ENCODE results near the gene IQGAP2.
A peak's percentile ranks its signal among the peaks of the same experiment; 100 is the strongest.

IQGAP2 gene

DNA sequence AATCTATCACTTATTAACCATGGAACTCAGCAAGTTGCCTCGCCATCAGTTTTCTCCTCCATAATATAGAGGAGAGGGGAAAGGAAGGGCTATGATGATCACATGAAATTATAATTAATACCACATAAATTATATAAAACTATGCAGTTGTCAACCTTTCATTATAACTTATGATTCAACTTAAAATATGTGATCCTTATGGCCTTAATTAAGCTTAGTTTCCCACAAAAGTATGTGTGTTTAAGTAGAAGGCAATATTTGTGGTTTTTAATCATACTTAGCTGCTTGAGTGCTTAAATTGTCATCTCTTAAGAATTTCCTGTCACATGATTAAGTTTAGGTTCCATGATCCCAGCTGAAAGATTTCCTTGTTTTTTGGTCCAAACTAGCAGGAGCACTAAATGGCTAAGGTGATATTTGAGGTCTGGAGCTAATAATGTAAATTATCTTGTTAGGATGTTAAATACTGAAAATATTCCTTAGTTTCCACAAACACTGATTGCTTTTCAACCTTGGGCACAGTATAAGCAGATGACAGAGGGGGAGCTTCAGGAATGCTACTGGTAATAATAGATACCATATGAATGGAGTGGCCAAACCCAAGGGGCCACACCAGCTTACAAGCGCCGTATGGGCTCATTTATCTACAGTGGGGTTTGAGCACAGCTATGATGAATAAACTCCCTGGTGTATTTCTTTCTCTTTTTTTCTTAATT lies 286.4 kb downstream of the IQGAP2 start:
- peak; percentile 93 for DNase-seq (ENCODE audit: low read depth)

DNA sequence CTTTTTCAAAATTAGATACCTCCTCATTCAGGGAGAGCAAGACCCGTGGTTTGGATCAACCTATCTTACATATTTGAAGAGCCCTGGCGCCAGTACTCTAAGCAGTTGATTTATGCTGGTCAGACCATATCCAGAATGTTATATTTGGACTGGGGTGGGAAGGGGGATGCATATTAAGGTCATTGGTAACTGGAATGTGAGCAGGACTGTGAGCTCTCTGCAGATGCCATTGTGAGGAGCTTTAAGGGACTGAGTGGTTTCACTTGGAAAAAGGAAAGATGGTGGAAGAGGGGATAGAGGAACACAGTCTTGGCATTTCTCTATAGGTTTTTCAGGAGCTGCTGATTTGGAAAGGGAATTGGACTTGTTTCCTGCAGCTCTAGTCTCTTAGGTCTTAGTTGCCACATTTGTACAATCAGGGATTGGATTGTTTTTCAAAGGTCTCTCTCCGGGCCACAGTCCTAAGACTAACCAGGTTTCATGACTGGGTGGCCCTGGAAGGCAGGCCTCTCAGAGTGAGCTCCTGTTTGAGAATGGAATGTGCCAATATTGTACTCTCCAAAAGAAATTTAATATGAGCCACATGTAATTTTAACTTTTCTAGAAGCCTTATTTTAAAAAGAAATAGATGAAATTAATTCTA lies 287.1 kb downstream of the IQGAP2 start:
- peak; percentile 32 for DNase-seq (ENCODE audit: low read depth)

DNA sequence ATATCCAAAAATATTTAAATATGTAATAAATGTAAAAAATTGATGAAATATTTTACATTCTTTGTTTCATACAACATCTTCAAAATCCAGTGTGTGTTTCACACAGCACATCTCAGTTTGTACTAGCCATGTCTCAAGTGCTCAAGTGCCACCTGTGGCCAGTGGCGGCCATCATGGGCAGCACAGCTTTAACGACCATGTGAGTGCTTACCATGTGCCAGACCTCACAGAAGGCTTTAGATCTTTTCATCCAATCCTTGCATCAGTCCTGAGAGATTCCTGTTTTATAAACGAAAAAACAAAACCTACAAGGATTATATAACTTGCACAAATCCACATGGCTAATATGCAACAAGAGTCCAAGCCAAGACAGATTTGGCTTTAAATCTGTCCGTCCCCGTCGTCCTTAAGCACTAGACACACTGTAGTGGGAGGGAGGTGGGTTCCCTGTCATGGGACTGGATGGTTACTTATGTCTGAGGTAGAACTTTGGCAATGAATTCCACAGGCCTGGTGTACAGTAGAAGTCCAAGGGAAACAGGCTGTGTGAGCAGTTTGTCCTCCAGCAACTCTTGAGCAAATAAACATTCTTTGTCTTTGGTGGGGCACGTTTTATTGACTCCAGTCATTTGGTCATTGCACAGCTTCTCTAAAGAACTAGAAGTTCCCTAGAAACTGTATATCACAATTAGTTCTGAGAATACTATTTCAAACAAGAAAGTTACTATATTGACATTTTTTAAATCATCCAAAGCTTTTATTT lies 287.8 kb downstream of the IQGAP2 start:
- DNase-seq (ENCODE audit: low read depth), result no peak

GRCh38 chr5:76691467-76692273 lies 288.6 kb downstream of the IQGAP2 start:
- no peak for DNase-seq (ENCODE audit: low read depth)

DNA sequence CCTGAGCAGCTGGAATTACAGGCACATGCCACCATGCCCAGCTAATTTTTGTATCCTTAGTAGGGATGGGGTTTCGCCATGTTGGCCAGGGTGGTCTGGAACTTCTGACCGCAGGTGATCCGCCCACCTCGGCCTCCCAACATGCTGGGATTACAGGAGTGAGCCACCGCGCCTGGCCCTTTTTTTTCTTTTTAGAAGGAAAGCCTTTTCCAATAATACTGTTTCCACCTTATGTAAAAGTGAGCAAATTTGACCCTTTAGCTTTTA lies 289.1 kb downstream of the IQGAP2 start:
- no peak for DNase-seq (ENCODE audit: low read depth)

DNA sequence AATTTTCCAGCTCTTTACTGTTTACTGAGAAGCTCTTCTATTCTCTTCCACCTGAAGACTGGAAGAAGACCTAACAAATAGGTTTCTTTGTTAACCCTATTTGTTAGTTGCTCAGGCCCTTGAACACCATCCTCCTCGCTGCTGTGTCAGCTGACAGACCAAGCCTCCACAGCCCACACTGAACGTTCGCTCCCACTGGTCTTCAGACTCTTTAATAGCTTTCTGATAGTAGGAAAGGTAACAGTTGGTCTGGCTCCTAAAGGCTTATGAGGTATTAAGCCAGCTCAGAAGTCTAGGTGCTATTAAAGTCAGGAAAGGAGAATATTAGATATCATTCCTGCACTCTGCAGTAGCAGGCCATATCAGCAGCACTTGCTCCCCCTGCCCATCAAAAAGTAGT lies 289.6 kb downstream of the IQGAP2 start:
- DNase-seq (ENCODE audit: low read depth), result no peak

GRCh38 chr5:76693141-76693540 lies 290.1 kb downstream of the IQGAP2 start:
- no peak for DNase-seq (ENCODE audit: low read depth)

DNA sequence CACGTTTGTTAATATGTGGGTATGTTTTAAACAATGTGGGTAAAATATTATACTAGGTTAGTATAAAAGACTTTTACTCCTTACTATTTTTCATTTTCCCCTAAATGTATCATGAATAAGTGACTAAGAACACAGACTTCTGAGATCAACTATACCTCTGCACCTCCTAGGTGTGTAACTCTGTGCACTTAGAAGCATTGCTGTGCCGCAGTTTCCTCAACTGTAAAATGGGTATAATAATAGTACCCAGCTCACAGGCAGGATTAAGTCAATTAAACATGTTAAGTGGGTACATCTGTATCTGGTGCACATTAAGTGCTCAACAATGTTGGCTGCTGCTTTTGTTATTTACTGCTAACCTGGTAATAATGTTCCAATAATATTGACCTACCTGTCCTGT lies 291.2 kb downstream of the IQGAP2 start:
- DNase-seq (ENCODE audit: low read depth), result no peak

DNA sequence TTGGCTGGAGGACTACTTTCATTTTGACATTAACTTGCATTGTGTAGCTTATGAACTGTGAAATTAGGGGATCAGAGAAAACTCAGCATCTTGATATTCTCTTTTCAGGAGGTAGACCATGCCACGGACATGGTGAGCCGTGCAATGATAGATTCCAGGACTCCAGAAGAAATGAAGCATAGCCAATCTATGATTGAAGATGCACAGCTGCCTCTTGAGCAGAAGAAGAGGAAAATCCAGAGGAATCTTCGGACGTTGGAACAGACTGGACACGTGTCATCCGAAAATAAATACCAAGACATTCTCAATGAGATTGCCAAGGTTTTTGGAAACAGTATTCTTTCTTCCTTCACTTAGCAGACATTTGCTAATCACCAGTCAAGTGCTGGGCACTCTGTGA lies 292.3 kb downstream of the IQGAP2 start:
- DNase-seq (ENCODE audit: low read depth), result no peak

- no peak for DNase-seq (ENCODE audit: low read depth)
Measured at GRCh38 chr5:76696251-76696650, 293.2 kb downstream of the IQGAP2 start.

- DNase-seq (ENCODE audit: low read depth), result no peak
Measured at GRCh38 chr5:76697670-76698069, 294.6 kb downstream of the IQGAP2 start.

DNA sequence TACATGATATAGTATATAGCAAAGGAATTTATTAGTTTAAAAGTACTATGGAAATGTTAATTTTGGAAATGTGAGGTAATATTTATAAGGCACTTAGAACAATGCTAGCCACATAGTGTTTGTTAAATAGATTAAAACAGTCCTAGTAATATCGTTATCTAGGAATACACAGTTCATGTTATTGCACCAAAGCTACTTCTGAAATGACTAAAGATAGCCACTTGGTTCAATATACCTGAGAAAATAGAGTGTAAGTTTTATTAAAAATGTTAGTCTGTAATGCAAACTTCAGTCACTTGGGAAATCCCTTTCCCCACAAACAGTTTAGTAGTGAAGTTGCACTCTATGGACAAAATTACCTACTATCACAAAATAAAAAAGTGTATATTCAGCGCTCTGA lies 297.5 kb downstream of the IQGAP2 start:
- DNase-seq (ENCODE audit: low read depth), result no peak

GRCh38 chr5:76701298-76701697 lies 298.2 kb downstream of the IQGAP2 start:
- peak; percentile 70 for DNase-seq (ENCODE audit: low read depth)

DNA sequence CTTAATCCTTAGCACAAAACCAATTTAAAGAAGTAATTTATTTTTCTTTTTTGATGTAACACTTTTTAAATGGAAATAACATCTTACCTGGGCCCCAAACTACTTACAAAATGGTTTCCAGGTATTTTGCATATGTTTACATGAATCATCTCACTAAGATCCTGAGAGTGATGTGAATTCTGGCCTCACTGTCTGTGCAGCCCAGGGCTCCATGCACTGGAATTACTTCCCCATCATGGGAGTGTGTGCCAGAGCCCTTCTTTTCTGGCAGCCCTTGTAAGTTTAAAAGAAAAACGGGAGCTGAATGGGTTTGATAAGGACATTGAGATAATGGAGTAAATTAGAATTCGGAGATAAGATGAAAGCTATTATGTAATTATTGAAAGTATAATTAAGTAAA lies 300.6 kb downstream of the IQGAP2 start:
- no peak for DNase-seq (ENCODE audit: low read depth)

DNA sequence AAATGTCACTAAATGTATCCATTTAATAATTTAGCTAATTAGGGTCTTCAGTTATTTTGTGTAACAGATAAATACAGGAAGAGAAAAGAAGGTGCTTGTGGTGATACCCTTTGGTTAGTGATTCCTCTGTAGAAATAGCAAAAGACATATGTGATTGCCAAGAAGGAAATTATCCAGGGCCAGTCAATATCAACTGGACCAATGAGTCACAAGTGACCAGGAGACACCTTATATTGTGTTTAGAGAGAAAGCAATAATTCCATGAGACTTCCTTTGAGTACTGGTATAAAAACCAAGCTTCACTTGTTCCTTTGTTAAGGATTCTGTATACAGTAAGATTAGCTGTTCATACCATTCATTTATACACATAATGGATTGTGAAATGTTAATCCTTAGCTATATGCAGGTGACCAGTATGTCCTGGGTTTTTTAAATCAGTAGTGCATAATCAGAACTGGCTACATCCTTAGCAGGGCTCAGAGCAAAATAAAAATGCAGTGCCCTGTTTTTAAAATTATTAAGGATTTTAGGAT lies 301.1 kb downstream of the IQGAP2 start:
- no peak for DNase-seq (ENCODE audit: low read depth)

DNA sequence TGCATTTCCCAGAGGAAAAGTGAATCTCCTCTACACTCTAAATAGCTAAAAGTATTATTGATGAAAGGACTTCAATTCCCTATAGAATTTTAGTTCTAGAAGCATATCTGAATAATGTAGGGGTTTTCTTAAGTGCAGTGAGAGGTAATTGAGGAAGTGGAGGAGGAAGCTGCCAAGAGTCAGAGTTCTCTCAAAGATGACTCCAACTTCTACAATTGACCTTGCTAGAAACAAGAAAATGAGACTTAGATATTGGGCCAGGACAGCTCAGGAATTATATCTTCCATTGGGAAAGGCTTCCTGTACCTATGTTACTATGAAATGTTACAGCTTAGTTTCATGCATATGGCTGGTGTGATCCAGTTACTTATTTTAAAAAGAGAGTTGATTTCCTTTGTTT lies 302.5 kb downstream of the IQGAP2 start:
- no peak for DNase-seq (ENCODE audit: low read depth)

GRCh38 chr5:76709762-76710161 lies 306.7 kb downstream of the IQGAP2 start:
- no peak for DNase-seq (ENCODE audit: low read depth)

DNA sequence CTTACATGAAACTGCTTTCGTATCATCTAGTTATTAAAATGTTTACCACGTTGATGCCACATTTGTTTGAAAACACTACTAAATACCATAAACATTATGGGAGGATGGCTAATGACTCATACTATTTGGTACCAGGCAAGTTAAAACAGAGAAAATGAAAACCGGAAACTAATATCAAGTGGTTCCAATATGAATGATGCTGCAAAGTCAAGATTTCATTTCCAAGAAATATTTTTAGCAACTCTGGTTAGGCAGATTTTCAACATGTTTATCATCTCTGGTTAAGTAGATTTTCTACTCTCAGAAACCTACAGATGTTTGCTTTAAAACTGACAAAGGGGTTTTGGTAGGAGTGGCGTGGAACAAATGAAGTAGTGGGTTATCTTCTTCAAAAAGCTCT lies 307.9 kb downstream of the IQGAP2 start:
- DNase-seq (ENCODE audit: low read depth), result no peak

DNA sequence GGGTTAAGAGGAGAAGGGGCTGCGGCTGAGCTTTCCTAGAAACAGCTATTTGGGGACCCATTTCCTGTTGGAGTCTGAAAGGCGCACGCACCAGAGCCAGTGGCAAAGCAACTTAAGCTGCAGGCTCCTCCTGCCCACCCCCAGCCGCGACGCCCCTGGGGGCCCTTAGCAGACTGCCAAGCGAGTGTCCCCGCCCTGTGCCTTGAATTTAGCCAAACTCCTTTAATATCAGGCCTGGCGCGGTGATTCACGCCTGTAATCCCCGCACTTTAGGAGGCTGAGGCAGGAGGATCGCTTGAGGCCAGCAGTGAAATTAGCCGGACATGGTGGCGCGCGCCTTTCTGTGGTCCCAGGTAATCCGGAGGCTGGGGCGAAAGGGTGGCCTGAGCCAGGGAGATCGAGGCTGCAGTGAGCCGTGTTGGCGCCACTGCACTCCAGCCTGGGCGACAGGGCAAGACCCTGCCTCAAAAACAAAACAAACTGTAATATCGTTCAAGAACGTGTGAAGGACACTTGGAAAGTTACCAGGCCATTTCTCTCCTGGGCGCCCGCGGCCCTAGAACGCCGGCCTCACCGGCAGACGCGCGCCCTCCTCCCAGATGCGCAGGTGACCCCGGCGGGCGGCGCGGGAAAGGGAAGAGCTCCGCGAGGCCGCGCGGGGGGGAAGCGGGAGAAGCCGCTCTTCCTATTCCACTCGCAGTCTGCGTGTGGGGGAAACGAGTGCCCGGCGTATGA lies 311.8 kb downstream of the IQGAP2 start:
- DNase-seq (ENCODE audit: low read depth), result no peak

DNA sequence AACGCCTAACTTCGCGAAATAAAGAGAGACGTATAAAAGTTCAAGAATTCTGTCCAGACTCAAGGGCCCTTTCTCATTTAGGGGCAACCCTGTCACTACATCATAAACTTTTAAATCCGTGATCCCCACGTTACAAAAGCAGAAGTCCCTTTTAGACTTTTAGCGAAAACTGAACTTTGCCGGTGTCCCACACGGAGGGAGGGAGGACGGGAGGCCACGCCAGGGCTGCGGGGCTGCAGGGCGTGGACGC lies 312.3 kb downstream of the IQGAP2 start:
- no peak for DNase-seq (ENCODE audit: low read depth)

- no peak for DNase-seq (ENCODE audit: low read depth)
Measured at GRCh38 chr5:76715736-76716455, 312.8 kb downstream of the IQGAP2 start, which contains the start of gene F2R. TSS of gene F2R (plus strand) at chr5:76716126. CDS start at chr5:76716308, 182 bp downstream.

Measured in HS-5 (cell line).